Endothelial cell (in vitro differentiated cells): ENCODE measurements around the gene MRPL17. TPM values are rescaled to one million over a fixed set of nuclear protein-coding genes. Genes with fewer than 3 reads are reported as not detected.

Source experiments
- DNase-seq: peaks from one replicate; pipeline ENCODE4 v3.0.0; 2021; ENCODE audit warnings: low spot score
- H3K27ac Mint-ChIP-seq: one replicate; pipeline ENCODE4 v1.8.0; 2021; ENCODE audit warnings: mixed read lengths, inconsistent platforms; ENCODE audit not compliant: unreplicated experiment
- H3K27me3 Mint-ChIP-seq: one replicate; pipeline ENCODE4 v1.8.0; 2021; ENCODE audit warnings: mild to moderate bottlenecking, moderate library complexity, mixed read lengths, inconsistent platforms; ENCODE audit not compliant: unreplicated experiment
- H3K36me3 Mint-ChIP-seq: one replicate; pipeline ENCODE4 v1.8.0; 2021; ENCODE audit warnings: mild to moderate bottlenecking, low read depth, mixed read lengths, inconsistent platforms; ENCODE audit not compliant: unreplicated experiment
- H3K4me1 Mint-ChIP-seq: one replicate; pipeline ENCODE4 v1.8.0; 2021; ENCODE audit warnings: mild to moderate bottlenecking, mixed read lengths, inconsistent platforms; ENCODE audit not compliant: unreplicated experiment
- H3K4me3 Mint-ChIP-seq: one replicate; pipeline ENCODE4 v1.8.0; 2021; ENCODE audit warnings: mild to moderate bottlenecking, mixed read lengths, inconsistent platforms; ENCODE audit not compliant: unreplicated experiment
- H3K9me3 Mint-ChIP-seq: one replicate; pipeline ENCODE4 v1.8.0; 2021; ENCODE audit warnings: mixed read lengths, inconsistent platforms; ENCODE audit not compliant: unreplicated experiment
- CTCF ChIP-seq: fragments of 200-600 bp; sonication (generic); IDR thresholded peaks from one replicate; pipeline ENCODE4 v1.5.0; 2021; ENCODE audit warnings: antibody characterized with exemption; ENCODE audit not compliant: unreplicated experiment
- total RNA-seq: library from RNA; stranded (reverse); fragmentation: NEBNext Ultra II Directional; extraction: Animal tissue kit (Norgen Biotek cat#: 25700); gene quantifications from one replicate; pipeline ENCODE4 v1.2.1, GENCODE V29; 2021; ENCODE audit not compliant: unreplicated experiment

The MRPL17 gene
- total RNA-seq, 1 donor from 2014 or later, result 44.8 TPM

- Mint-ChIP-seq H3K4me3 (peak overlapping the region; percentile 91), H3K9me3 (no peaks in the 10 kb centered on the region), H3K4me1 (peaks cover 11% of the 10 kb centered on the region), H3K27ac (peak overlapping the region; percentile 33), H3K27me3 (peaks cover 4% of the 10 kb centered on the region), H3K36me3 (peaks cover under 1% of the 10 kb centered on the region)
- no peak for DNase-seq
- no peak for TF ChIP-seq CTCF
Measured at GRCh38 chr11:6657346-6657745, 25.8 kb downstream of the MRPL17 start.

GRCh38 chr11:6656936-6657335 lies 26.2 kb downstream of the MRPL17 start:
- H3K4me3 Mint-ChIP-seq, result peak overlapping the region; percentile 91
- peak overlapping the region; percentile 33 for H3K27ac Mint-ChIP-seq

DNA sequence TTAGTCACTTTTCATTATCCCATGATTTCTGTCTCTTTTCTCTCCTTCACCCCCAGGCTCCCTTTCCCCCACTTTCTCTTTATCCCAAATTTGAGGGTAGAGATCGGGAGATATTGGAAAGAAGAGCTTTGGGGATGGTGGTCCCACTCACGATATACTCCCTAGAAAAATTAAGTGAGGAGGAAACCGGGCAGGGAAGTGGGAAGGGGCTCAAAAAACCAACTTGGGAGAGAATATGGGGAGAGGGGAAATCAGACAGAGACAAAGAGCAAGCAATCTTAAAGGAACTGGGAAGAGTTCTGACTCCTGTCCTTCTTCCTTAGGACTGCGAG lies 26.6 kb downstream of the MRPL17 start:
- peak overlapping the region; percentile 33 for H3K27ac Mint-ChIP-seq
- H3K27me3 Mint-ChIP-seq, result peaks cover 4% of the 10 kb centered on the region
- H3K36me3 Mint-ChIP-seq, result no peaks in the 10 kb centered on the region
- TF ChIP-seq CTCF, result no peak
- H3K9me3 Mint-ChIP-seq, result no peaks in the 10 kb centered on the region
- H3K4me3 Mint-ChIP-seq, result peak overlapping the region; percentile 91
- DNase-seq, result no peak
- H3K4me1 Mint-ChIP-seq, result peaks cover 11% of the 10 kb centered on the region

More at GRCh38 chr11:6656936-6657335, 26.2 kb downstream of the MRPL17 start:
- TF ChIP-seq CTCF, result no peak
- Mint-ChIP-seq H3K9me3 (no peaks in the 10 kb centered on the region), H3K4me1 (peaks cover 11% of the 10 kb centered on the region), H3K36me3 (no peaks in the 10 kb centered on the region), H3K27me3 (peaks cover 4% of the 10 kb centered on the region)
- no peak for DNase-seq

GRCh38 chr11:6655790-6656583 lies 27.2 kb downstream of the MRPL17 start, which contains the start of gene DCHS1:
Gene DCHS1 (minus strand): TSS chr11:6655809. CDS start chr11:6641613, 14,196 bp downstream.
- Mint-ChIP-seq H3K27me3 (peaks cover 4% of the 10 kb centered on the region), H3K9me3 (no peaks in the 10 kb centered on the region), H3K36me3 (no peaks in the 10 kb centered on the region), H3K4me3 (peak within 1 kb of the TSS; percentile 91), H3K27ac (peak within 1 kb of the TSS; percentile 33), H3K4me1 (peaks cover 11% of the 10 kb centered on the region)
- DNase-seq, result peak; percentile 65
- TF ChIP-seq CTCF, result no peak

DNA sequence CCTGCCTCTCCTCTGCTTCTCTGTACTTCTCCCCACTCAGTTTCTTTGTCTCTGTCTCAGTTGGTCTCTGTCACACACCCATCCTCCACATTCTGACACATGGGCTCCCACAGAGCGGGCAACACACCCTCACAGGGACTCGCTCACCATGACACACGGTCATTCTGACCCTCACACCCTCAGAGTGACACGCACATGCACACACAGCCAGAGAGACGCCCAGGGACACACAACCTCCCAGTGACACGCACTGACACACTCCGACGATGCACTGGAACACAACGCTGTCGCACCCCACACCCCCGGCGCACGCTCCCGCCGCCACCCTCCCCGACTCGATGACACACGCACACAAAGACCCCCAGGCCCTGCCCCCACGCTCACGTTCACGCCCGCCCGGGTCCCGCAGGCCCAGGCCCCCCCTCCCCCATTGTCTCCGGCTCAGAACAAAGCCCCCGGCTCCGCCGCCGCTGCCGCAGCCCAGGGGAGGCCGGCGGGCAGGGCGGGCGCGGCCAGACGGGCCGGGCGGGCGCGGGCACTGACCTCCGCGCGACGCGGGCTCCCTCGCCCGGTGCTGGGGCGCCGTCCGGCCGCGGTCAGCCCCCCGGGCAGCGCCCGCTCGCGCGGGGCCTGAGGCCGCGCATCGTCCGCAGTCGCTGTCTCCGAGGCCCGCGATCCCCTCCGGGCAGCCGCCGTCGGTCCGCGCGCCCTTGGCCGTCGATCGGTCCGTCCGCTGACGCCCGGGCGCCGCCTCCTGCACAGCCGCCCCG lies 27.9 kb downstream of the MRPL17 start:
- Mint-ChIP-seq H3K9me3 (no peaks in the 10 kb centered on the region), H3K36me3 (no peaks in the 10 kb centered on the region), H3K4me3 (no peak overlapping the region), H3K4me1 (peaks cover 11% of the 10 kb centered on the region), H3K27me3 (peaks cover 4% of the 10 kb centered on the region), H3K27ac (no peak overlapping the region)
- TF ChIP-seq CTCF, result no peak
- peak; percentile 38 for DNase-seq
